ENCODE data around the gene DNAH2. TPM values are rescaled to one million over a fixed set of nuclear protein-coding genes. Genes with fewer than 3 reads are reported as not detected.
A peak's percentile ranks its signal among the peaks of the same experiment; 100 is the strongest.

Gene DNAH2
- total and polyA plus RNA-seq, 2 of the 13 experiments (the other 11 are each of a cell fraction or from before 2014, with no cell fraction given): not detected

- TF ChIP-seq ZNF407 (CRISPR knock-in tag; IDR thresholded peaks at IDR 0.05; ENCODE audit: not compliant biosample characterization) (peak; percentile 79), ZBTB49 (CRISPR knock-in tag; IDR thresholded peaks at IDR 0.05; ENCODE audit: borderline replicate concordance) (no peak), KDM2A (CRISPR knock-in tag; IDR thresholded peaks at IDR 0.05; ENCODE audit: borderline replicate concordance, low read depth) (peak; percentile 54; the same call in 1 of the 2 replicates), ZNF724P (CRISPR knock-in tag; IDR thresholded peaks at IDR 0.05; ENCODE audit: borderline replicate concordance) (0 out of 2 replicates have a peak, but pooled peaks have one; percentile 72), ZNF430 (CRISPR knock-in tag; IDR thresholded peaks at IDR 0.05) (0 out of 2 replicates have a peak, but pooled peaks have one; percentile 20), SIX4 (CRISPR knock-in tag; IDR thresholded peaks at IDR 0.05) (no peak), TBL1XR1 (IDR thresholded peaks at IDR 0.05; ENCODE audit: borderline replicate concordance, low read length, partially characterized antibody) (no peak), GMEB1 (CRISPR knock-in tag; IDR thresholded peaks at IDR 0.05; ENCODE audit: borderline replicate concordance) (peak; percentile 54), BCL6 (CRISPR knock-in tag; IDR thresholded peaks at IDR 0.05) (no peak), ZNF788 (CRISPR knock-in tag; IDR thresholded peaks at IDR 0.05; ENCODE audit: borderline replicate concordance) (peak; percentile 60; the same call in 1 of the 2 replicates), ZBTB34 (CRISPR knock-in tag; IDR thresholded peaks at IDR 0.05) (0 out of 2 replicates have a peak, but pooled peaks have one; percentile 58), ARNT2 (CRISPR knock-in tag; IDR thresholded peaks at IDR 0.05; ENCODE audit: low read depth) (peak; percentile 77; the same call in 1 of the 2 replicates), ZFAT (CRISPR knock-in tag; conservative IDR thresholded peaks at IDR 0.05) (no peak)
Observed at GRCh38 chr17:7857713-7858521, 140.4 kb downstream of the DNAH2 start, which contains the start of gene CYB5D1 (continued).
